ENCODE data around the gene PPP2R5C.
"Not testable (repeated sequence)": the region's sequence is repeated elsewhere in the genome, so short reads cannot be mapped to it uniquely, and the experiment has no call there.

GRCh38 chr14:101712341-101712740 is 49.2 kb upstream of the PPP2R5C start:
- not testable (repeated sequence) for TF ChIP-seq POLR2A (IDR thresholded peaks at IDR 0.05; ENCODE audit: low read depth, low read length); CEBPB (IDR thresholded peaks at IDR 0.05; ENCODE audit: low read depth, low read length); CTCF (conservative IDR thresholded peaks at IDR 0.05; ENCODE audit: low read depth, low read length); USF2 (IDR thresholded peaks at IDR 0.05; ENCODE audit: low read depth, low read length); ELK1 (IDR thresholded peaks at IDR 0.05; ENCODE audit: borderline replicate concordance, low read depth, low read length); MAZ (IDR thresholded peaks at IDR 0.05; ENCODE audit: borderline replicate concordance, low read depth, low read length); CHD1 (IDR thresholded peaks at IDR 0.05; ENCODE audit: low read depth, low read length); RFX5 (IDR thresholded peaks at IDR 0.05; ENCODE audit: low read depth, low read length)
